ENCODE measurements around the gene C1QTNF5. TPM values are rescaled to one million over a fixed set of nuclear protein-coding genes. Genes with fewer than 3 reads are reported as not detected.
A peak's percentile ranks its signal among the peaks of the same experiment; 100 is the strongest.

The C1QTNF5 gene
- total RNA-seq, 6 experiments from 2014 or later = 2.8 to 6.3 (median 4.8) TPM

DNA sequence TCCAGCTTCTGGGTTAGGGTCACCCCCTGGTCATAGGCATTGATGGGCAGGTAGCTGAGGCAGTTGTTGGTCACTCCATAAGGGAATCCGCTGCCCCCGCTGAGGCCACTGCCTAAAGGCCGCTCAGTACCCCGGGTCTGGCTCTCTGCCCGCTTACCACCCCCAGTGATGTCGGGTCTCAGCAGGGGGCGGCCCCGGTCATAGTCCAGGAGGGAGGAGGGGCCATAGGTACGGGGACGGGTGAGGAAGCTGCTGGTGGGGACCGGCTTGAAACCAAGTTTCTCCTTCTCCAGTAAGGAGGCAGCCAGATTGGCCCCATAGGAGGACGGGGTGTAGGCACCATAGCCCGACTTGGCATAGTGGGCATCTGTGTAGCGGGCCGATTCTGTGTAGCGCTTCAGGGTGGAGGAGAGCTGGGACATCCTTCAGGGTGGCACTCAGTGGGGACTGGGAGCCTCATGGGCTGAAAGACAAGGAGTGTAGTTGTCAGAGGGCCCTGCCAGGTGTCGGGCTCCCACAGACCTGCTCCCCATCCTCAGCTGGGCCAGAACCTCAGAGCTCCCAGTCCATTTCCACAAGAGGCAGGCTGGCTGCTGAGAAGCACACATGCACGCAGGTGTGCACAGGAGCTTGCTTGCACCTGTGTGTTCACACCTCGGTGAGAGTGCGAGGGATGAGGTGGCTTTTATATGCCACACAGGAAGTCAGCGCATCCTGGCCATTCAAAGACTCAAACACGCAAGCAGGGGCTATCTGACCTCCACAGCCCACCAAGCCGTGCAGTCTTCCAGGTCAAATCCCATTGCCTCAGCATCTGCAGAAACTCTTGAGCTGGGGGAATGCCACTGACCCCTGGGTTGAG is 32.6 kb upstream of the C1QTNF5 start:
- H3K4me3 ChIP-seq = no peak overlapping the region
- H3K27me3 ChIP-seq = no peaks in the 10 kb centered on the region
- H3K27ac ChIP-seq = peak overlapping the region in 1 of 3 donors; percentile 82
- 42% methylated on average over 7 of the region's 23 CpGs for WGBS (ENCODE audit: insufficient coverage, low coverage, low lambda C conversion rate, missing lambda C conversion rate)
- no peaks in the 10 kb centered on the region for H3K36me3 ChIP-seq
- no peaks in the 10 kb centered on the region for H3K9me3 ChIP-seq
- DNase-seq (peak in 1 of 3 donors; percentile 50), ATAC-seq (no peak)
- intact Hi-C loops (cut with DNase I) = loop anchor here in 1 of 2 donors (10.0 kb wide), 1 partner anchor 102 kb away; no protein-coding TSS in a partner anchor
- no peak for TF ChIP-seq POLR2A (IDR thresholded peaks at IDR 0.05)
- TF ChIP-seq CTCF (IDR thresholded peaks at IDR 0.05) = no peak
- peaks cover 0 to 64% (median 20%) of the 10 kb centered on the region in 4 donors for H3K4me1 ChIP-seq

- H3K4me1 ChIP-seq = peaks cover 0 to 72% (median 24%) of the 10 kb centered on the region in 4 donors
- H3K4me3 ChIP-seq = no peak overlapping the region
- peak overlapping the region in 1 of 3 donors; percentile 10 for H3K27ac ChIP-seq
- H3K9me3 ChIP-seq = no peaks in the 10 kb centered on the region
- 80% methylated on average over 2 of the region's 26 CpGs for WGBS (ENCODE audit: insufficient coverage, low coverage, low lambda C conversion rate, missing lambda C conversion rate)
- no peaks in the 10 kb centered on the region for H3K36me3 ChIP-seq
- DNase-seq (peak in 2 of 3 donors; percentile 44 to 45), ATAC-seq (no peak)
- no peaks in the 10 kb centered on the region for H3K27me3 ChIP-seq
- TF ChIP-seq CTCF (IDR thresholded peaks at IDR 0.05) = no peak
- no peak for TF ChIP-seq POLR2A (IDR thresholded peaks at IDR 0.05)
- intact Hi-C loops (cut with DNase I) = loop anchor here in 1 of 2 donors (10.0 kb wide), 1 partner anchor 102 kb away; no protein-coding TSS in a partner anchor
Observed at GRCh38 chr11:119372260-119373058, 31.8 kb upstream of the C1QTNF5 start.

GRCh38 chr11:119371778-119372182 is 31.1 kb upstream of the C1QTNF5 start:
- TF ChIP-seq CTCF (IDR thresholded peaks at IDR 0.05) = peak; percentile 11 to 35 (median 30)
- TF ChIP-seq POLR2A (IDR thresholded peaks at IDR 0.05) = no peak
- DNase-seq (peak; percentile 42 to 53 (median 52)), ATAC-seq (peak in 1 of 4 donors; percentile 23)
- Histone ChIP-seq H3K27ac (peak overlapping the region in 1 of 3 donors; percentile 96), H3K27me3 (no peaks in the 10 kb centered on the region), H3K4me3 (no peak overlapping the region), H3K36me3 (no peaks in the 10 kb centered on the region), H3K4me1 (peaks cover 0 to 79% (median 24%) of the 10 kb centered on the region in 4 donors), H3K9me3 (no peaks in the 10 kb centered on the region)
- intact Hi-C loops (cut with DNase I) = loop anchor here in 1 of 2 donors (10.0 kb wide), 1 partner anchor 103 kb away; no protein-coding TSS in a partner anchor
- 17% methylated on average over 4 of the region's 8 CpGs for WGBS (ENCODE audit: insufficient coverage, low coverage, low lambda C conversion rate, missing lambda C conversion rate)

GRCh38 chr11:119371067-119371601 is 30.5 kb upstream of the C1QTNF5 start:
- H3K4me1 ChIP-seq = peaks cover 0 to 79% (median 22%) of the 10 kb centered on the region in 4 donors
- H3K27ac ChIP-seq = peak overlapping the region; percentile 51 to 96 (median 94)
- intact Hi-C loops (cut with DNase I) = loop anchor here in 1 of 2 donors (10.0 kb wide), 1 partner anchor 104 kb away; no protein-coding TSS in a partner anchor
- TF ChIP-seq CTCF (IDR thresholded peaks at IDR 0.05) = no peak
- TF ChIP-seq POLR2A (IDR thresholded peaks at IDR 0.05) = no peak
- no peaks in the 10 kb centered on the region for H3K27me3 ChIP-seq
- H3K36me3 ChIP-seq = no peaks in the 10 kb centered on the region
- WGBS (ENCODE audit: insufficient coverage, low coverage, low lambda C conversion rate, missing lambda C conversion rate) = 67% methylated on average over 1 of the region's 8 CpGs
- ATAC-seq = no peak
- peak in 2 of 3 donors; percentile 35 to 40 for DNase-seq
- no peaks in the 10 kb centered on the region for H3K9me3 ChIP-seq
- peak overlapping the region in 1 of 3 donors; percentile 14 for H3K4me3 ChIP-seq
